Dendritic cell treated with granulocyte-macrophage colony-stimulating factor and Interleukin-4, amounts not matched to agents 40 ng/mL and 50 ng/mL, for 4 days (primary cell): ENCODE results near the gene NUDT8.
"Not testable (repeated sequence)": the region's sequence is repeated elsewhere in the genome, so short reads cannot be mapped to it uniquely, and the experiment has no call there.

ENCODE experiments used
- H3K27ac Mint-ChIP-seq: one replicate; pipeline ENCODE4 v1.8.0; 2022; ENCODE audit warnings: mild to moderate bottlenecking, mixed read lengths
- H3K27me3 Mint-ChIP-seq: one replicate; pipeline ENCODE4 v1.8.0; 2022; ENCODE audit warnings: mild to moderate bottlenecking, mixed read lengths
- H3K36me3 Mint-ChIP-seq: one replicate; pipeline ENCODE4 v1.8.0; 2022; ENCODE audit warnings: low read depth, mixed read lengths
- H3K4me1 Mint-ChIP-seq: one replicate; pipeline ENCODE4 v1.8.0; 2022; ENCODE audit warnings: low read depth, mixed read lengths
- H3K4me3 Mint-ChIP-seq: one replicate; pipeline ENCODE4 v1.8.0; 2022; ENCODE audit warnings: mild to moderate bottlenecking, moderate library complexity, mixed read lengths
- H3K9me3 Mint-ChIP-seq: one replicate; pipeline ENCODE4 v1.8.0; 2022; ENCODE audit warnings: mixed read lengths
- intact Hi-C: fragments of 100-400 bp; cut with micrococcal nuclease; formaldehyde crosslinking; loops from one replicate; pipeline ENCODE4 v1.15.0; 2022

NUDT8 gene

GRCh38 chr11:67664696-67665540 lies 35.2 kb upstream of the NUDT8 start:
- intact Hi-C loops, result no loop called here
- H3K9me3 Mint-ChIP-seq, result no peaks in the 10 kb centered on the region
- H3K27ac Mint-ChIP-seq, result no peak overlapping the region
- no peak overlapping the region for H3K4me3 Mint-ChIP-seq
- no peaks in the 10 kb centered on the region for H3K36me3 Mint-ChIP-seq
- H3K4me1 Mint-ChIP-seq, result no peaks in the 10 kb centered on the region
- H3K27me3 Mint-ChIP-seq, result peaks cover 2% of the 10 kb centered on the region

GRCh38 chr11:67664213-67664585 lies 34.5 kb upstream of the NUDT8 start:
- Mint-ChIP-seq H3K4me3 (no peak overlapping the region), H3K27ac (no peak overlapping the region), H3K36me3 (no peaks in the 10 kb centered on the region), H3K4me1 (no peaks in the 10 kb centered on the region), H3K27me3 (peaks cover 2% of the 10 kb centered on the region), H3K9me3 (no peaks in the 10 kb centered on the region)
- intact Hi-C loops, result no loop called here

GRCh38 chr11:67663532-67664212 lies 33.9 kb upstream of the NUDT8 start:
- Mint-ChIP-seq H3K27ac (no peak overlapping the region), H3K4me1 (no peaks in the 10 kb centered on the region), H3K4me3 (no peak overlapping the region), H3K36me3 (no peaks in the 10 kb centered on the region), H3K9me3 (no peaks in the 10 kb centered on the region), H3K27me3 (peaks cover 3% of the 10 kb centered on the region)
- intact Hi-C loops, result no loop called here

- Mint-ChIP-seq H3K9me3 (no peaks in the 10 kb centered on the region), H3K4me3 (no peak overlapping the region), H3K27ac (no peak overlapping the region), H3K27me3 (peaks cover 3% of the 10 kb centered on the region), H3K36me3 (no peaks in the 10 kb centered on the region), H3K4me1 (no peaks in the 10 kb centered on the region)
- intact Hi-C loops, result no loop called here
These were observed 33.2 kb upstream of the NUDT8 start for GRCh38 chr11:67662835-67663531.

- H3K9me3 Mint-ChIP-seq, result no peaks in the 10 kb centered on the region
- H3K4me3 Mint-ChIP-seq, result no peak overlapping the region
- intact Hi-C loops, result no loop called here
- no peaks in the 10 kb centered on the region for H3K4me1 Mint-ChIP-seq
- no peak overlapping the region for H3K27ac Mint-ChIP-seq
- H3K27me3 Mint-ChIP-seq, result peaks cover 5% of the 10 kb centered on the region
- no peaks in the 10 kb centered on the region for H3K36me3 Mint-ChIP-seq
These were observed 32.6 kb upstream of the NUDT8 start for GRCh38 chr11:67662142-67662834.

- intact Hi-C loops, H3K4me3 Mint-ChIP-seq, H3K9me3 Mint-ChIP-seq, H3K4me1 Mint-ChIP-seq, H3K36me3 Mint-ChIP-seq, H3K27ac Mint-ChIP-seq, H3K27me3 Mint-ChIP-seq: not testable (repeated sequence)
These were observed 31.0 kb upstream of the NUDT8 start for GRCh38 chr11:67660752-67661151.

- H3K4me3 Mint-ChIP-seq, H3K27me3 Mint-ChIP-seq, H3K36me3 Mint-ChIP-seq, H3K27ac Mint-ChIP-seq, H3K9me3 Mint-ChIP-seq, H3K4me1 Mint-ChIP-seq: not testable (repeated sequence)
- intact Hi-C loops, result loop anchor here (1.0 to 2.0 kb wide), 2 partner anchors 30 to 87 kb away; partner anchors contain the start of gene NUDT8
These were observed 30.0 kb upstream of the NUDT8 start for GRCh38 chr11:67659651-67660165.

- H3K36me3 Mint-ChIP-seq, result no peaks in the 10 kb centered on the region
- no peaks in the 10 kb centered on the region for H3K4me1 Mint-ChIP-seq
- no peak overlapping the region for H3K4me3 Mint-ChIP-seq
- no peaks in the 10 kb centered on the region for H3K9me3 Mint-ChIP-seq
- no peak overlapping the region for H3K27ac Mint-ChIP-seq
- peaks cover 8% of the 10 kb centered on the region for H3K27me3 Mint-ChIP-seq
- intact Hi-C loops, result no loop called here
These were observed 27.6 kb upstream of the NUDT8 start for GRCh38 chr11:67657300-67657699.

- Mint-ChIP-seq H3K27ac (no peak overlapping the region), H3K4me1 (no peaks in the 10 kb centered on the region), H3K27me3 (peaks cover 11% of the 10 kb centered on the region), H3K4me3 (no peak overlapping the region), H3K9me3 (no peaks in the 10 kb centered on the region), H3K36me3 (no peaks in the 10 kb centered on the region)
- intact Hi-C loops, result no loop called here
These were observed 26.7 kb upstream of the NUDT8 start for GRCh38 chr11:67656278-67656922.

GRCh38 chr11:67654225-67654624 lies 24.5 kb upstream of the NUDT8 start:
- H3K27ac Mint-ChIP-seq, result no peak overlapping the region
- peaks cover 17% of the 10 kb centered on the region for H3K27me3 Mint-ChIP-seq
- peaks cover 17% of the 10 kb centered on the region for H3K4me1 Mint-ChIP-seq
- no peak overlapping the region for H3K4me3 Mint-ChIP-seq
- H3K36me3 Mint-ChIP-seq, result no peaks in the 10 kb centered on the region
- H3K9me3 Mint-ChIP-seq, result no peaks in the 10 kb centered on the region
- intact Hi-C loops, result no loop called here

GRCh38 chr11:67652965-67653845 lies 23.5 kb upstream of the NUDT8 start:
- H3K27me3 Mint-ChIP-seq, result peaks cover 26% of the 10 kb centered on the region
- no peaks in the 10 kb centered on the region for H3K9me3 Mint-ChIP-seq
- H3K4me3 Mint-ChIP-seq, result no peak overlapping the region
- intact Hi-C loops, result no loop called here
- H3K36me3 Mint-ChIP-seq, result no peaks in the 10 kb centered on the region
- peaks cover 27% of the 10 kb centered on the region for H3K4me1 Mint-ChIP-seq
- H3K27ac Mint-ChIP-seq, result no peak overlapping the region

GRCh38 chr11:67651976-67652781 lies 22.4 kb upstream of the NUDT8 start:
- H3K36me3 Mint-ChIP-seq, result no peaks in the 10 kb centered on the region
- peaks cover 34% of the 10 kb centered on the region for H3K27me3 Mint-ChIP-seq
- H3K27ac Mint-ChIP-seq, result no peak overlapping the region
- intact Hi-C loops, result no loop called here
- H3K9me3 Mint-ChIP-seq, result no peaks in the 10 kb centered on the region
- H3K4me3 Mint-ChIP-seq, result no peak overlapping the region
- H3K4me1 Mint-ChIP-seq, result peaks cover 37% of the 10 kb centered on the region
